ENCODE measurements around the gene ADGRD1.

DNA sequence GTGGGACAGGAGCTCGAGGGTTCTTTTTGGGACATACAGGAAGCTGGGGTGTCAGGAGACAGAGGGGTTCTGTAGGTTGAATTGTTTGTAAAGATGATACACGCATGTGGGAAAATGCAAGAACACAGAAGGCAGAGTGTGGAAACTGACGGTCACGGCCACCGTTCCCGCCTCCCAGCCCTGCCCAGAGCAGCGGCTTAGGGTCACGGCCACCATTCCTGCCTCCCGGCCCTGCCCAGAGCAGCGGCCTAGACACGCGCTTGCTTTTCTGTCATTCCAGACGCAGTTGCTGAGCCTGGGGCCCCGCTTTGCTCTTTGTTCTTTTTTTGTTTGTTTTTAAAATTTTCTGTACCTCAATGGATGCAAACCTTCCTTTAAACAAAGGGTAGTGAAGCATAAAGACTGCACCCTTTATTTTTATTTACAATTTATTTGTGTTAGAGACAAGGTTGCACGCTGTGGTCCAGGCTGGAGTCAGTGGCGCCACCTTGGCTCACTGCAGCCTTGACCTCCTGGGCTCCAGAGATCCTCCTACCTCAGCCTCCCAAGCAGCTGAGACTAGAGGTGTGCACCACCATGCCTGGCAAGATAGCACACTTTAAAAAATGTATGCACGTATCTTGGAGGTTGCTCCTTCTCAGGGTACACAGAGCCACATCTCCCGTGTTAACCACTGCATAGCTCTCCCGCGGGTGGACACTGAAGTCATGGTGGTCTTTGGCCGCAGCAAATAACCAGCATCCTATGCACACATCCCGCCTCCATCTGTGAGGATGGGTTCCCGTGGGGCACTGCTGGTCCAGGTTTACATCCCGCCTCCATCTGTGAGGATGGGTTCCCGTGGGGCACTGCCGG lies 142.3 kb downstream of the ADGRD1 start:
- TF ChIP-seq, protein P1, sequence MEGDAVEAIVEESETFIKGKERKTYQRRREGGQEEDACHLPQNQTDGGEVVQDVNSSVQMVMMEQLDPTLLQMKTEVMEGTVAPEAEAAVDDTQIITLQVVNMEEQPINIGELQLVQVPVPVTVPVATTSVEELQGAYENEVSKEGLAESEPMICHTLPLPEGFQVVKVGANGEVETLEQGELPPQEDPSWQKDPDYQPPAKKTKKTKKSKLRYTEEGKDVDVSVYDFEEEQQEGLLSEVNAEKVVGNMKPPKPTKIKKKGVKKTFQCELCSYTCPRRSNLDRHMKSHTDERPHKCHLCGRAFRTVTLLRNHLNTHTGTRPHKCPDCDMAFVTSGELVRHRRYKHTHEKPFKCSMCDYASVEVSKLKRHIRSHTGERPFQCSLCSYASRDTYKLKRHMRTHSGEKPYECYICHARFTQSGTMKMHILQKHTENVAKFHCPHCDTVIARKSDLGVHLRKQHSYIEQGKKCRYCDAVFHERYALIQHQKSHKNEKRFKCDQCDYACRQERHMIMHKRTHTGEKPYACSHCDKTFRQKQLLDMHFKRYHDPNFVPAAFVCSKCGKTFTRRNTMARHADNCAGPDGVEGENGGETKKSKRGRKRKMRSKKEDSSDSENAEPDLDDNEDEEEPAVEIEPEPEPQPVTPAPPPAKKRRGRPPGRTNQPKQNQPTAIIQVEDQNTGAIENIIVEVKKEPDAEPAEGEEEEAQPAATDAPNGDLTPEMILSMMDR (IDR thresholded peaks at IDR 0.05; ENCODE audit: insufficient read depth, low read length): no peak
- no peak for TF ChIP-seq POLR2AphosphoS5 (IDR thresholded peaks at IDR 0.05; ENCODE audit: low read depth)
